Stomach (tissue), 9 donors: Measurements from ENCODE around the gene MAN1B1. TPM values are rescaled to one million over a fixed set of nuclear protein-coding genes. Genes with fewer than 3 reads are reported as not detected.

Experiments
- DNase-seq, 2 donors: peaks; one replicate each; pipeline versions ENCODE4 v3.0.0 to v3.0.0-alpha.2; 2013 to 2019
- H3K27ac ChIP-seq, 5 donors: fragments of 200-600 bp in 4 of 5; sonication (generic) in 4 of 5; one replicate each; pipeline ENCODE4 v1.5.1; 2013 to 2019; ENCODE audit warnings: mild to moderate bottlenecking in 1 of 5, moderate library complexity in 1 of 5
- H3K27me3 ChIP-seq, 3 donors: fragments of 200-600 bp; sonication (generic); one replicate each; pipeline ENCODE4 v1.5.1; 2017 to 2019; ENCODE audit warnings: mixed run types in 1 of 3
- H3K36me3 ChIP-seq, 4 donors: fragments of 200-600 bp; sonication (generic); 1 replicate in 3 of 4; 2 replicates in 1 of 4; pipeline ENCODE4 v1.5.1; 2016 to 2019
- H3K4me1 ChIP-seq, 4 donors: fragments of 200-600 bp; sonication (generic); one replicate each; pipeline ENCODE4 v1.5.1; 2016 to 2019
- H3K4me3 ChIP-seq, 4 donors: fragments of 200-600 bp; sonication (generic) in 3 of 4; one replicate each; pipeline ENCODE4 v1.5.1; 2016 to 2019; ENCODE audit warnings: mild to moderate bottlenecking in 1 of 4
- H3K9me3 ChIP-seq, 4 donors: fragments of 200-600 bp; sonication (generic); one replicate each; pipeline ENCODE4 v1.5.1; 2016 to 2019
- CTCF ChIP-seq, 7 experiments: fragments of 450-650 bp in 4 of 7; fragments of 200-600 bp in 3 of 7; sonication (generic) in 3 of 7; IDR thresholded peaks; one replicate each; pipeline ENCODE4 v1.5.1; 2016 to 2019; ENCODE audit warnings: antibody characterized with exemption in 7 of 7, control low read depth in 2 of 7, mild to moderate bottlenecking in 1 of 7
- EP300 ChIP-seq: sonication (generic); formaldehyde crosslinking; IDR thresholded peaks from one replicate; pipeline ENCODE4 v1.6.1; 2017; ENCODE audit warnings: antibody characterized with exemption
- POLR2A ChIP-seq, 4 donors: fragments of 450-650 bp; IDR thresholded peaks; one replicate each; pipeline ENCODE4 v1.6.1; 2016; ENCODE audit warnings: antibody characterized with exemption in 4 of 4, control low read depth in 2 of 4, mild to moderate bottlenecking in 1 of 4, moderate library complexity in 1 of 4
- POLR2AphosphoS5 ChIP-seq, 3 donors: sonication (generic); formaldehyde crosslinking; IDR thresholded peaks; one replicate each; pipeline ENCODE4 v1.6.1; 2016; ENCODE audit warnings: antibody characterized with exemption in 3 of 3
- WGBS, 5 donors: extraction: QIAGEN DNeasy Blood & Tissue Kit in 3 of 5; methylation state at CpG; one replicate each; pipeline versions ENCODE4 v1.1.5 to v1.1.7; 2013 to 2018; 5-methylcytosine and 5-hydroxymethylcytosine counted together
- intact Hi-C: fragments of 100-400 bp; cut with DNase I; formaldehyde crosslinking; loops from one replicate; pipeline ENCODE4 v1.15.1; 2023; ENCODE audit warnings: low total_unique reads
- polyA plus RNA-seq, 3 donors: library from polyadenylated mRNA; stranded (reverse); fragments of 200-250 nt; gene quantifications; one replicate each; pipeline ENCODE4 v1.2.3, GENCODE V29; 2013
- total RNA-seq, 5 donors: library from RNA; depleted of rRNA; stranded (reverse); fragments of >200 nt; gene quantifications; one replicate each; pipeline versions ENCODE4 v1.1.0 to v1.2.3, GENCODE V29; 2014 to 2016
- donor health status: healthy with polysubstance abuse.
- donor health status: Bipolar disorder and iron deficiency.
- donor health status: healthy.

The MAN1B1 gene
- total and polyA plus RNA-seq, 8 donors: 4.7 to 167 (median 39.8) TPM

- H3K9me3 ChIP-seq: no peaks in the 10 kb centered on the region
- no peaks in the 10 kb centered on the region for H3K27me3 ChIP-seq
- no peak overlapping the region for H3K4me3 ChIP-seq
- WGBS, 5 donors: 92 to 97% (median 96%) methylated on average over 31 of the region's 31 CpGs
- no peaks in the 10 kb centered on the region for H3K4me1 ChIP-seq
- intact Hi-C loops: no loop called here
- peaks cover 45 to 99% (median 92%) of the 10 kb centered on the region in 4 donors for H3K36me3 ChIP-seq
- DNase-seq: no peak
- H3K27ac ChIP-seq: no peak overlapping the region
- TF ChIP-seq CTCF (IDR thresholded peaks at IDR 0.05) (no peak), POLR2A (IDR thresholded peaks at IDR 0.05) (no peak), POLR2AphosphoS5 (IDR thresholded peaks at IDR 0.05) (no peak), EP300 (no peak)
These were observed 10.2 kb downstream of the MAN1B1 start for GRCh38 chr9:137096785-137097546.

- WGBS, 5 donors: 88 to 95% (median 90%) methylated on average over 11 to 20 of the region's 20 CpGs
- no peak for TF ChIP-seq CTCF (IDR thresholded peaks at IDR 0.05)
- no peak for TF ChIP-seq POLR2AphosphoS5 (IDR thresholded peaks at IDR 0.05)
- no peak for TF ChIP-seq POLR2A (IDR thresholded peaks at IDR 0.05)
- no peak for TF ChIP-seq EP300
- Histone ChIP-seq H3K4me1 (no peaks in the 10 kb centered on the region), H3K27ac (no peak overlapping the region), H3K9me3 (no peaks in the 10 kb centered on the region), H3K27me3 (no peaks in the 10 kb centered on the region), H3K4me3 (no peak overlapping the region), H3K36me3 (peaks cover 50 to 99% (median 92%) of the 10 kb centered on the region in 4 donors)
- intact Hi-C loops: no loop called here
- DNase-seq: no peak
These were observed 11.1 kb downstream of the MAN1B1 start for GRCh38 chr9:137097761-137098462.

GRCh38 chr9:137099231-137099630, 12.4 kb downstream of the MAN1B1 start:
- no peak for TF ChIP-seq CTCF (IDR thresholded peaks at IDR 0.05)
- no peak for TF ChIP-seq EP300
- no peak for TF ChIP-seq POLR2AphosphoS5 (IDR thresholded peaks at IDR 0.05)
- no peak for TF ChIP-seq POLR2A (IDR thresholded peaks at IDR 0.05)
- intact Hi-C loops: no loop called here
- 82 to 93% (median 83%) methylated on average over 11 to 14 of the region's 14 CpGs for WGBS, 5 donors
- Histone ChIP-seq H3K9me3 (no peaks in the 10 kb centered on the region), H3K4me1 (no peaks in the 10 kb centered on the region), H3K27me3 (no peaks in the 10 kb centered on the region), H3K27ac (no peak overlapping the region), H3K4me3 (no peak overlapping the region), H3K36me3 (peaks cover 56 to 100% (median 96%) of the 10 kb centered on the region in 4 donors)
- no peak for DNase-seq

GRCh38 chr9:137103206-137103999, 16.6 kb downstream of the MAN1B1 start:
- DNase-seq: no peak
- intact Hi-C loops: no loop called here
- no peaks in the 10 kb centered on the region for H3K4me1 ChIP-seq
- no peak overlapping the region for H3K4me3 ChIP-seq
- no peaks in the 10 kb centered on the region for H3K9me3 ChIP-seq
- TF ChIP-seq CTCF (IDR thresholded peaks at IDR 0.05) (no peak), POLR2A (IDR thresholded peaks at IDR 0.05) (no peak), POLR2AphosphoS5 (IDR thresholded peaks at IDR 0.05) (no peak), EP300 (no peak)
- WGBS, 5 donors: 91 to 95% (median 93%) methylated on average over 31 to 37 of the region's 37 CpGs
- peaks cover 62 to 100% (median 100%) of the 10 kb centered on the region in 4 donors for H3K36me3 ChIP-seq
- H3K27me3 ChIP-seq: no peaks in the 10 kb centered on the region
- no peak overlapping the region for H3K27ac ChIP-seq
